Stimulated activated CD8-positive, alpha-beta memory T cell treated with anti-CD3 and anti-CD28 coated beads, Interleukin-4, amount 100 ng/mL, for 4 hours (primary cell): Measurements from ENCODE around the gene PMEPA1.

Experiments
- DNase-seq, 2 donors: peaks; one replicate each; pipeline ENCODE4 v3.0.0-alpha.2; 2020; ENCODE audit warnings: low read depth in 2 of 2, low spot score in 1 of 2

PMEPA1 gene

GRCh38 chr20:57612436-57612835 lies 97.4 kb downstream of the PMEPA1 start:
- no peak for DNase-seq

- no peak for DNase-seq
Measured at GRCh38 chr20:57611586-57612311, 98.1 kb downstream of the PMEPA1 start.

GRCh38 chr20:57610261-57610952 lies 99.4 kb downstream of the PMEPA1 start:
- no peak for DNase-seq

- DNase-seq = no peak
Measured at GRCh38 chr20:57609842-57610167, 100.0 kb downstream of the PMEPA1 start.

- no peak for DNase-seq
Measured at GRCh38 chr20:57609086-57609841, 100.6 kb downstream of the PMEPA1 start.

GRCh38 chr20:57608516-57608915 lies 101.3 kb downstream of the PMEPA1 start:
- no peak for DNase-seq

GRCh38 chr20:57605878-57606277 lies 103.9 kb downstream of the PMEPA1 start:
- DNase-seq = no peak

- DNase-seq = peak in 1 of 2 donors; percentile 8
Measured at GRCh38 chr20:57605045-57605444, 104.8 kb downstream of the PMEPA1 start.

- no peak for DNase-seq
Measured at GRCh38 chr20:57603120-57603519, 106.7 kb downstream of the PMEPA1 start.

- DNase-seq = no peak
Measured at GRCh38 chr20:57601737-57602136, 108.1 kb downstream of the PMEPA1 start.

- no peak for DNase-seq
Measured at GRCh38 chr20:57601211-57601570, 108.6 kb downstream of the PMEPA1 start.

- no peak for DNase-seq
Measured at GRCh38 chr20:57600320-57601210, 109.2 kb downstream of the PMEPA1 start.

- DNase-seq = no peak
Measured at GRCh38 chr20:57598491-57598890, 111.3 kb downstream of the PMEPA1 start.
